Measurements from ENCODE around the gene GNAO1. TPM values are rescaled to one million over a fixed set of nuclear protein-coding genes. Genes with fewer than 3 reads are reported as not detected.

The GNAO1 gene
- total RNA-seq, 1 experiment from 2014 or later, result not detected

DNA sequence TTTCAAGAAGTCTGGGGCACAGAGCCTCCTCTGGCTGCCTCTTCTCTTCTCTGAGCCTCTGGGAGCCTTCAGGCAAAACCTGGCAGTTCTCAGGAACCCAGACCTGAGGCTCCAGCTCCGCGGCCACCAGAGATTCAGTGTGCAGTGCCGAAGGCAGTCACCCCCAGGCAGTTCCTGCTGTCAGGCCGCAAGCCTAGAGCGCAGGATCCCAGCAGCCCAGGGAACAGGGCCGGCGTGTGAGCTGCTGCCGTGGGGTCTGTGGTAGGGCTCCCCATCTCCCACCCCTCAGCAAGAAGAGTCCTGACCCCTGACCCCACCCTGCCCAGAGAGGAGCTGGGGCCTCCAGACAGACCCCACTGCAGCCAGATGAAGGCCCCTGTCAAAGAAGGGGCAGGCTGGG, 155.9 kb downstream of the GNAO1 start:
- no peak for DNase-seq (ENCODE audit: low spot score)
- POLR2A ChIA-PET (ENCODE audit: low non-redundant PET), result no interaction called here
- H3K27me3 ChIP-seq (replicated peaks; ENCODE audit: insufficient read depth, low read depth, low read length, poor library complexity), result no peaks in the 10 kb centered on the region
- TF ChIP-seq, protein P1, sequence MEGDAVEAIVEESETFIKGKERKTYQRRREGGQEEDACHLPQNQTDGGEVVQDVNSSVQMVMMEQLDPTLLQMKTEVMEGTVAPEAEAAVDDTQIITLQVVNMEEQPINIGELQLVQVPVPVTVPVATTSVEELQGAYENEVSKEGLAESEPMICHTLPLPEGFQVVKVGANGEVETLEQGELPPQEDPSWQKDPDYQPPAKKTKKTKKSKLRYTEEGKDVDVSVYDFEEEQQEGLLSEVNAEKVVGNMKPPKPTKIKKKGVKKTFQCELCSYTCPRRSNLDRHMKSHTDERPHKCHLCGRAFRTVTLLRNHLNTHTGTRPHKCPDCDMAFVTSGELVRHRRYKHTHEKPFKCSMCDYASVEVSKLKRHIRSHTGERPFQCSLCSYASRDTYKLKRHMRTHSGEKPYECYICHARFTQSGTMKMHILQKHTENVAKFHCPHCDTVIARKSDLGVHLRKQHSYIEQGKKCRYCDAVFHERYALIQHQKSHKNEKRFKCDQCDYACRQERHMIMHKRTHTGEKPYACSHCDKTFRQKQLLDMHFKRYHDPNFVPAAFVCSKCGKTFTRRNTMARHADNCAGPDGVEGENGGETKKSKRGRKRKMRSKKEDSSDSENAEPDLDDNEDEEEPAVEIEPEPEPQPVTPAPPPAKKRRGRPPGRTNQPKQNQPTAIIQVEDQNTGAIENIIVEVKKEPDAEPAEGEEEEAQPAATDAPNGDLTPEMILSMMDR (conservative IDR thresholded peaks at IDR 0.05; ENCODE audit: low read depth, low read length), result no peak
- no peak for TF ChIP-seq EZH2 (IDR thresholded peaks at IDR 0.05; ENCODE audit: borderline replicate concordance, low read depth, low read length, poor library complexity, severe bottlenecking)
- CTCF ChIA-PET, result no interaction called here
- no peaks in the 10 kb centered on the region for H3K4me1 ChIP-seq (ENCODE audit: insufficient read depth, low read length, poor library complexity, severe bottlenecking)
- no peak overlapping the region for H3K4me3 ChIP-seq (ENCODE audit: low read depth, low read length, poor library complexity, severe bottlenecking)
- no peaks in the 10 kb centered on the region for H3K36me3 ChIP-seq (ENCODE audit: insufficient read depth, low read length, poor library complexity, severe bottlenecking)
- no TSS peak for BruUV-seq (replicated peaks)
- H3K27ac ChIP-seq (ENCODE audit: low read depth, low read length, poor library complexity, severe bottlenecking), result no peak overlapping the region
- intact Hi-C loops (cut with micrococcal nuclease; ENCODE audit: unreplicated experiment), result no loop called here
- no peaks in the 10 kb centered on the region for H3K9me3 ChIP-seq (ENCODE audit: low read depth, low read length, poor library complexity, severe bottlenecking)

DNA sequence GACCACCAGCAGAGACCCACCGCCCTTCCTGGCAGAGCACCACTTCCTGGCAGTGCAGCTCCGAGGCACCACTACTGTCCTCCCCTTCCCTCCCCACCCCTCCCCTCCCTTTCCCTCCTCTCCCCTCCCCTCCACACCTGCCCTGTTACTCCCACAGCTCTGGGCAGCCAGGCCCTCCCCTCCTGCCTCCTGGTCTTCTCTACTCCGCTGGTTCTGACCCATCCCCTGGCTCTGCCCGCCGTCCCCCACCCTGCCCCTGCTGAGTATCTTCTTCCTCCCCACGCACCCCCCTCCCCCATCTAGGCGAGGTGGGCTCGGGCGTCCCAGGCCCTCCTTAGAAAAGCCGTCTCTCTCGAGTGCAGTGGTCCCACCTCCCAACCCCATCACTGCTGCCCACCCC, 156.4 kb downstream of the GNAO1 start:
- H3K36me3 ChIP-seq (ENCODE audit: insufficient read depth, low read length, poor library complexity, severe bottlenecking), result no peaks in the 10 kb centered on the region
- no peak overlapping the region for H3K4me3 ChIP-seq (ENCODE audit: low read depth, low read length, poor library complexity, severe bottlenecking)
- no peak overlapping the region for H3K27ac ChIP-seq (ENCODE audit: low read depth, low read length, poor library complexity, severe bottlenecking)
- TF ChIP-seq EZH2 (IDR thresholded peaks at IDR 0.05; ENCODE audit: borderline replicate concordance, low read depth, low read length, poor library complexity, severe bottlenecking), result no peak
- CTCF ChIA-PET, result interaction anchor here (0.6 kb wide), 1 partner anchor 30 kb away, joined by 8 read pairs; no protein-coding TSS in a partner anchor
- POLR2A ChIA-PET (ENCODE audit: low non-redundant PET), result no interaction called here
- no TSS peak for BruUV-seq (replicated peaks)
- no peaks in the 10 kb centered on the region for H3K27me3 ChIP-seq (replicated peaks; ENCODE audit: insufficient read depth, low read depth, low read length, poor library complexity)
- H3K9me3 ChIP-seq (ENCODE audit: low read depth, low read length, poor library complexity, severe bottlenecking), result no peaks in the 10 kb centered on the region
- intact Hi-C loops (cut with micrococcal nuclease; ENCODE audit: unreplicated experiment), result no loop called here
- no peaks in the 10 kb centered on the region for H3K4me1 ChIP-seq (ENCODE audit: insufficient read depth, low read length, poor library complexity, severe bottlenecking)
- DNase-seq (ENCODE audit: low spot score), result no peak

DNA sequence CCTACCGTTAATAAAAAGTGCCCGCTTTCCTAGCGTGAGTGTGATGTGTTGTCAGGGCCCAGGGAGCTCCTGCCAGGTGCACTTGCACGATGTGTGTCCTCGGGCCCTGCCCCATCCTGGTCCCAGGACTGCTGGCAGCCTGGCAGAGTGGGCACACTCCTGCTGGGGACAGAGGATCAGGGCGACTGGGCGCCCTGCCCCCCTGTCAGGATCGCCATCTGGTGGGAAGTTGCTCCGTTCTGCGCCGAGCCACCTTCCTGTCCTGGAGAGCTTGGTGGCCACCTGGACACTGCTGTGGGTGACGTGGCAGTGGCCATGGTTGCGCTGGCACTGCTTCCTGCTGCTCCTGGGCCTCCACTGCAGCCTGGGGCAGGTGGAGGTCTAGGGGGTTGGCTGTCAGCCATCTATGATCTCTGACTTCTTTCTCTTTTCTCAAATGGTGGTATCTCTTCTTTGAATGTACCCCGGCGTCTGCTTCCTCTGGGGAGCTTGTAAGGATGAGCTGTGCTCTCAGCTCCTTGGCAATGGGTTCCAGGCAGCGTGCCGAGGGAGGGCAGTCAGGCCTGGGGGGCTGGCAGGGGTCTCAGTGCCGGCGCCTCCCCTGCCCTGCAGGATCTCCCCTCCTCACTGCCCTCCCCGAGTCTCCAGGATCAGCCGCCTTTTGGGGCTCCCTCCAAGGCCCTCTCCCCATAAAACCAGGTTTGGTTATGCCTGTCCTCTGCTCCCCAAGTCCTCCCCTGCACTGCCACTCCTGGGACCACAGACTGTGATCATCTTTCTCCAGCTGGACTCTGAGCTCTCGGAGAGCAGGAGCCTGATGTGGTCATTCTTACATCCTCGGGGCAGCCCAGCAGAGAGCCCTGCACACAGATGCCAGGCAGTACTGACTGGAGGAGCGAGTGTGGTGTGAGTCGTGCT, 157.1 kb downstream of the GNAO1 start:
- DNase-seq (ENCODE audit: low spot score), result no peak
- H3K4me3 ChIP-seq (ENCODE audit: low read depth, low read length, poor library complexity, severe bottlenecking), result no peak overlapping the region
- no TSS peak for BruUV-seq (replicated peaks)
- CTCF ChIA-PET, result interaction anchor here (0.6 kb wide), 1 partner anchor 30 kb away, joined by 8 read pairs; no protein-coding TSS in a partner anchor
- no peaks in the 10 kb centered on the region for H3K27me3 ChIP-seq (replicated peaks; ENCODE audit: insufficient read depth, low read depth, low read length, poor library complexity)
- no peak overlapping the region for H3K27ac ChIP-seq (ENCODE audit: low read depth, low read length, poor library complexity, severe bottlenecking)
- H3K9me3 ChIP-seq (ENCODE audit: low read depth, low read length, poor library complexity, severe bottlenecking), result no peaks in the 10 kb centered on the region
- no peaks in the 10 kb centered on the region for H3K4me1 ChIP-seq (ENCODE audit: insufficient read depth, low read length, poor library complexity, severe bottlenecking)
- POLR2A ChIA-PET (ENCODE audit: low non-redundant PET), result no interaction called here
- intact Hi-C loops (cut with micrococcal nuclease; ENCODE audit: unreplicated experiment), result no loop called here
- H3K36me3 ChIP-seq (ENCODE audit: insufficient read depth, low read length, poor library complexity, severe bottlenecking), result no peaks in the 10 kb centered on the region
- TF ChIP-seq, protein P1 (conservative IDR thresholded peaks at IDR 0.05; ENCODE audit: low read depth, low read length), result no peak
- TF ChIP-seq EZH2 (IDR thresholded peaks at IDR 0.05; ENCODE audit: borderline replicate concordance, low read depth, low read length, poor library complexity, severe bottlenecking), result no peak
